Measurements from ENCODE around the gene DHX35. TPM values are rescaled to one million over a fixed set of nuclear protein-coding genes. Genes with fewer than 3 reads are reported as not detected.

The DHX35 gene
- total and polyA plus RNA-seq, 2 of the 13 experiments (the other 11 are each of a cell fraction or from before 2014, with no cell fraction given), result 25.8 to 28.7 TPM

- no peak for TF ChIP-seq KAT8 (CRISPR knock-in tag; IDR thresholded peaks at IDR 0.05)
- TF ChIP-seq PHF21A (CRISPR knock-in tag; IDR thresholded peaks at IDR 0.05), result no peak
- peak; percentile 37 for TF ChIP-seq TEAD3 (CRISPR knock-in tag; optimal IDR thresholded peaks at IDR 0.05; ENCODE audit: borderline replicate concordance)
- TF ChIP-seq ZFP36 (IDR thresholded peaks at IDR 0.05; ENCODE audit: borderline replicate concordance, low read depth, low read length, partially characterized antibody), result no peak
- no peak for TF ChIP-seq SIN3B (IDR thresholded peaks at IDR 0.05; ENCODE audit: low read length)
- no peak for TF ChIP-seq ZBTB39 (CRISPR knock-in tag; IDR thresholded peaks at IDR 0.05)
- no peak for TF ChIP-seq HHEX (CRISPR knock-in tag; IDR thresholded peaks at IDR 0.05)
- peak; percentile 99 for TF ChIP-seq MNT (IDR thresholded peaks at IDR 0.05)
- TF ChIP-seq ZNF354B (CRISPR knock-in tag; IDR thresholded peaks at IDR 0.05), result peak; percentile 35; the same call in 1 of the 2 replicates
- no peak for TF ChIP-seq ZNF800 (CRISPR knock-in tag; IDR thresholded peaks at IDR 0.05)
- TF ChIP-seq ZMAT5 (CRISPR knock-in tag; IDR thresholded peaks at IDR 0.05; ENCODE audit: borderline replicate concordance, low read depth), result no peak
- 0 out of 2 replicates have a peak, but pooled peaks have one; percentile 50 for TF ChIP-seq ZNF737 (CRISPR knock-in tag; IDR thresholded peaks at IDR 0.05; ENCODE audit: borderline replicate concordance)
- 0 out of 2 replicates have a peak, but pooled peaks have one; percentile 4 for TF ChIP-seq PITX1 (CRISPR knock-in tag; IDR thresholded peaks at IDR 0.05)
- no peak for TF ChIP-seq PRMT3 (CRISPR knock-in tag; IDR thresholded peaks at IDR 0.05; ENCODE audit: borderline replicate concordance, low read depth)
- TF ChIP-seq ZNF18 (CRISPR knock-in tag; IDR thresholded peaks at IDR 0.05; ENCODE audit: insufficient replicate concordance), result no peak
- no peak for TF ChIP-seq ZNF883 (CRISPR knock-in tag; IDR thresholded peaks at IDR 0.05; ENCODE audit: not compliant biosample characterization)
- no peak for TF ChIP-seq KLF16 (CRISPR knock-in tag; IDR thresholded peaks at IDR 0.05)
Measured at GRCh38 chr20:39052676-39053075, 90.5 kb downstream of the DHX35 start (continued).

All from HepG2 (cell line).